ENCODE results near the gene PPP4R3B.
A peak's percentile ranks its signal among the peaks of the same experiment; 100 is the strongest.

PPP4R3B gene

GRCh38 chr2:55518841-55519165 is 98.6 kb downstream of the PPP4R3B start:
- TF ChIP-seq ZNF585B (tag by site-specific recombination; IDR thresholded peaks at IDR 0.05): peak; percentile 61
- TF ChIP-seq ZNF558 (tag by site-specific recombination; IDR thresholded peaks at IDR 0.05): peak; percentile 28; the same call in 1 of the 2 replicates
- TF ChIP-seq KLF1 (tag by site-specific recombination; IDR thresholded peaks at IDR 0.05): no peak
- 0 out of 2 replicates have a peak, but pooled peaks have one; percentile 50 for TF ChIP-seq ZSCAN23 (tag by site-specific recombination; IDR thresholded peaks at IDR 0.05)
- Histone ChIP-seq H3K4me3 (ENCODE audit: low read depth, low read length) (peak overlapping the region; percentile 79), H3K4me1 (ENCODE audit: control insufficient read depth, insufficient read depth, low read length) (no peaks in the 10 kb centered on the region), H3K36me3 (ENCODE audit: control insufficient read depth in 2 of 2, insufficient read depth in 1 of 2, low read length in 2 of 2) (peaks cover 3 to 20% of the 10 kb centered on the region in 2 experiments), H3K27ac (ENCODE audit: extremely low read depth, low read depth, low read length) (peak overlapping the region; percentile 49; the same call in 1 of the 2 replicates), H3K9me3 (ENCODE audit: control insufficient read depth, insufficient read depth, low read depth, low read length) (no peaks in the 10 kb centered on the region)
- ChIA-PET POLR2A (interaction anchor here (0.6 to 2.7 kb wide), 14 partner anchors 9 to 313 kb away, joined by 3 to 28 read pairs (median 6); partner anchors contain the start of genes CCDC88A and PPP4R3B), CTCF (interaction anchor here (1.1 to 1.3 kb wide), 2 partner anchors 80 to 87 kb away, joined by 3 to 6 read pairs; no protein-coding TSS in a partner anchor)

GRCh38 chr2:55511508-55512124 is 105.8 kb downstream of the PPP4R3B start:
- CTCF ChIA-PET: interaction anchor here (0.6 to 1.8 kb wide), 3 partner anchors 16 to 688 kb away, joined by 3 to 5 read pairs (median 4); no protein-coding TSS in a partner anchor
- Histone ChIP-seq H3K9me3 (ENCODE audit: control insufficient read depth, insufficient read depth, low read depth, low read length) (no peaks in the 10 kb centered on the region), H3K27ac (ENCODE audit: extremely low read depth, low read depth, low read length) (no peak overlapping the region), H3K36me3 (ENCODE audit: control insufficient read depth in 2 of 2, insufficient read depth in 1 of 2, low read length in 2 of 2) (no peaks in the 10 kb centered on the region), H3K4me1 (ENCODE audit: control insufficient read depth, insufficient read depth, low read length) (no peaks in the 10 kb centered on the region), H3K4me3 (ENCODE audit: low read depth, low read length) (no peak overlapping the region)
- POLR2A ChIA-PET: no interaction called here
- TF ChIP-seq ZNF324 (tag by site-specific recombination; IDR thresholded peaks at IDR 0.05): no peak
- TF ChIP-seq KLF16 (tag by site-specific recombination; IDR thresholded peaks at IDR 0.05): no peak
- TF ChIP-seq ZNF660 (tag by site-specific recombination; IDR thresholded peaks at IDR 0.05): peak; percentile 50; the same call in 1 of the 2 replicates
- TF ChIP-seq CTCF (tag by site-specific recombination; IDR thresholded peaks at IDR 0.05): peak; percentile 49
- TF ChIP-seq ZNF580 (tag by site-specific recombination; IDR thresholded peaks at IDR 0.05): no peak
- no peak for TF ChIP-seq ZNF350 (tag by site-specific recombination; IDR thresholded peaks at IDR 0.05)
- TF ChIP-seq AEBP2 (tag by site-specific recombination; IDR thresholded peaks at IDR 0.05; ENCODE audit: borderline replicate concordance): no peak
- TF ChIP-seq BCL6B (tag by site-specific recombination; IDR thresholded peaks at IDR 0.05): no peak
- TF ChIP-seq ZNF76 (tag by site-specific recombination; IDR thresholded peaks at IDR 0.05; ENCODE audit: borderline replicate concordance, low read depth): no peak
- TF ChIP-seq ZNF600 (tag by site-specific recombination; IDR thresholded peaks at IDR 0.05): no peak
- TF ChIP-seq ZBTB21 (tag by site-specific recombination; IDR thresholded peaks at IDR 0.05): no peak
- no peak for TF ChIP-seq ZNF416 (tag by site-specific recombination; IDR thresholded peaks at IDR 0.05)
- no peak for TF ChIP-seq ZNF362 (tag by site-specific recombination; IDR thresholded peaks at IDR 0.05)
- no peak for TF ChIP-seq ZSCAN4 (tag by site-specific recombination; IDR thresholded peaks at IDR 0.05)
- no peak for TF ChIP-seq BCL11A (tag by site-specific recombination; IDR thresholded peaks at IDR 0.05; ENCODE audit: low read depth)
- no peak for TF ChIP-seq KLF8 (tag by site-specific recombination; IDR thresholded peaks at IDR 0.05)
- no peak for TF ChIP-seq ZNF704 (tag by site-specific recombination; IDR thresholded peaks at IDR 0.05)
- peak; percentile 20; the same call in 1 of the 2 replicates for TF ChIP-seq ZNF654 (tag by site-specific recombination; IDR thresholded peaks at IDR 0.05; ENCODE audit: low read depth)
- no peak for TF ChIP-seq ZNF843 (tag by site-specific recombination; IDR thresholded peaks at IDR 0.05)
- TF ChIP-seq PRDM1 (tag by site-specific recombination; IDR thresholded peaks at IDR 0.05): peak; percentile 79
- no peak for TF ChIP-seq SCRT2 (tag by site-specific recombination; IDR thresholded peaks at IDR 0.05)
- TF ChIP-seq ZNF239 (tag by site-specific recombination; IDR thresholded peaks at IDR 0.05): no peak
